Smooth muscle cell (in vitro differentiated cells): ENCODE data around the gene MAP3K12. TPM values are rescaled to one million over a fixed set of nuclear protein-coding genes. Genes with fewer than 3 reads are reported as not detected.
"Not testable (repeated sequence)": the region's sequence is repeated elsewhere in the genome, so short reads cannot be mapped to it uniquely, and the experiment has no call there.

Source experiments
- DNase-seq: peaks from one replicate; lab custom pipeline; 2025; ENCODE audit not compliant: unreplicated experiment; lab: John Stamatoyannopoulos, UW
- H2AFZ ChIP-seq: fragments of 200-600 bp; sonication (generic); 2 replicates; pipeline ENCODE4 v1.6.0; 2016; ENCODE audit warnings: antibody characterized with exemption, low read depth, mild to moderate bottlenecking
- H3F3A ChIP-seq: fragments of 200-600 bp; sonication (generic); 2 replicates; pipeline ENCODE4 v1.6.0; 2017; ENCODE audit warnings: antibody characterized with exemption, low read depth
- H3K27ac ChIP-seq: fragments of 200-600 bp; sonication (generic); 2 replicates; pipeline ENCODE4 v1.5.1; 2016; ENCODE audit warnings: low read depth, mild to moderate bottlenecking
- H3K27me3 ChIP-seq: fragments of 200-600 bp; sonication (generic); 2 replicates; pipeline ENCODE4 v1.6.1; 2016; ENCODE audit warnings: low read depth, mild to moderate bottlenecking
- H3K36me3 ChIP-seq: fragments of 200-600 bp; sonication (generic); 2 replicates; pipeline ENCODE4 v1.5.1; 2016; ENCODE audit warnings: low read depth
- H3K4me1 ChIP-seq: fragments of 200-600 bp; sonication (generic); 2 replicates; pipeline ENCODE4 v1.5.1; 2016; ENCODE audit warnings: low read depth
- H3K4me2 ChIP-seq: fragments of 200-600 bp; sonication (generic); 2 replicates; pipeline ENCODE4 v1.6.0; 2016; ENCODE audit warnings: mild to moderate bottlenecking
- H3K4me3 ChIP-seq: fragments of 200-600 bp; sonication (generic); 2 replicates; pipeline ENCODE4 v1.5.1; 2016; ENCODE audit warnings: mild to moderate bottlenecking
- H3K79me2 ChIP-seq: fragments of 200-600 bp; sonication (generic); 2 replicates; pipeline ENCODE4 v1.6.0; 2016; ENCODE audit warnings: low read depth, mild to moderate bottlenecking
- H3K9ac ChIP-seq: fragments of 200-600 bp; sonication (generic); 2 replicates; pipeline ENCODE4 v1.6.0; 2016; ENCODE audit warnings: low read depth
- H3K9me3 ChIP-seq: fragments of 200-600 bp; sonication (generic); replicated peaks from 2 replicates; pipeline ENCODE4 v1.5.1; 2016; ENCODE audit warnings: low read depth
- H4K20me1 ChIP-seq: fragments of 200-600 bp; sonication (generic); 2 replicates; pipeline ENCODE4 v1.6.0; 2016; ENCODE audit warnings: low read depth
- CTCF ChIP-seq: fragments of 200-600 bp; sonication (generic); IDR thresholded peaks from 2 replicates; pipeline ENCODE4 v1.5.1; 2017; ENCODE audit warnings: borderline replicate concordance, mild to moderate bottlenecking, antibody characterized with exemption; ENCODE audit not compliant: insufficient read depth, poor library complexity, severe bottlenecking
- WGBS: methylation state at CpG from one replicate; pipeline ENCODE4 v1.1.7; 2016; ENCODE audit warnings: low lambda C conversion rate; 5-methylcytosine and 5-hydroxymethylcytosine counted together
- polyA plus RNA-seq: library from polyadenylated mRNA; unstranded; fragments of >200 nt; fragmentation: Nextera tagmentation; extraction: Ambion mirVana; gene quantifications from 2 replicates; pipeline ENCODE4 v1.2.1, GENCODE V29; 2016
- total RNA-seq: library from RNA; depleted of rRNA; stranded (reverse); fragments of >200 nt; gene quantifications from 2 replicates; pipeline ENCODE4 v1.2.3, GENCODE V29; 2014

Gene MAP3K12
- total and polyA plus RNA-seq, 2 experiments from 2014 or later: 15.1 to 34.6 TPM

- H3F3A ChIP-seq: peaks cover 54% of the 10 kb centered on the region
- no peak overlapping the region for H3K9ac ChIP-seq
- WGBS: 94% methylated on average over 18 of the region's 18 CpGs
- H3K79me2 ChIP-seq: peaks cover 6% of the 10 kb centered on the region
- DNase-seq: no peak
- TF ChIP-seq CTCF: no peak
- H3K4me2 ChIP-seq: no peak overlapping the region
- H3K9me3 ChIP-seq: no peaks in the 10 kb centered on the region
- H3K36me3 ChIP-seq: no peaks in the 10 kb centered on the region
- no peak overlapping the region for H2AFZ ChIP-seq
- no peak overlapping the region for H3K4me3 ChIP-seq
- H3K27ac ChIP-seq: peak overlapping the region; percentile 10
- H3K27me3 ChIP-seq: no peaks in the 10 kb centered on the region
- H3K4me1 ChIP-seq: no peaks in the 10 kb centered on the region
- peaks cover 100% of the 10 kb centered on the region for H4K20me1 ChIP-seq
Observed at GRCh38 chr12:53482626-53483168, 16.6 kb downstream of the MAP3K12 start.

GRCh38 chr12:53481939-53482586 lies 17.2 kb downstream of the MAP3K12 start:
- no peaks in the 10 kb centered on the region for H3K36me3 ChIP-seq
- 83% methylated on average over 9 of the region's 9 CpGs for WGBS

GRCh38 chr12:53481458-53481857 lies 17.8 kb downstream of the MAP3K12 start:
- Histone ChIP-seq H4K20me1 (peaks cover 100% of the 10 kb centered on the region), H3F3A (peaks cover 64% of the 10 kb centered on the region), H3K79me2 (peaks cover 14% of the 10 kb centered on the region), H3K27ac (peak overlapping the region; percentile 17)
- not testable (repeated sequence) for DNase-seq, H3K27me3 ChIP-seq, H3K4me3 ChIP-seq, H3K4me2 ChIP-seq, H3K9ac ChIP-seq, H3K36me3 ChIP-seq, H2AFZ ChIP-seq, H3K9me3 ChIP-seq, H3K4me1 ChIP-seq
- 65% methylated on average over 6 of the region's 6 CpGs for WGBS

More at GRCh38 chr12:53481939-53482586, 17.2 kb downstream of the MAP3K12 start:
- Histone ChIP-seq H3K79me2 (peaks cover 8% of the 10 kb centered on the region), H3K4me1 (no peaks in the 10 kb centered on the region), H2AFZ (no peak overlapping the region), H3K9ac (no peak overlapping the region), H3K27ac (peak overlapping the region; percentile 17), H3K9me3 (no peaks in the 10 kb centered on the region), H3F3A (peaks cover 59% of the 10 kb centered on the region), H4K20me1 (peaks cover 100% of the 10 kb centered on the region), H3K4me3 (no peak overlapping the region), H3K4me2 (no peak overlapping the region), H3K27me3 (no peaks in the 10 kb centered on the region)
- TF ChIP-seq CTCF: no peak
- no peak for DNase-seq

- DNase-seq: no peak
- Histone ChIP-seq H4K20me1 (peaks cover 100% of the 10 kb centered on the region), H3K36me3 (peaks cover 10% of the 10 kb centered on the region), H3K27me3 (no peaks in the 10 kb centered on the region), H3K4me2 (no peak overlapping the region), H3K9me3 (no peaks in the 10 kb centered on the region), H3F3A (peaks cover 71% of the 10 kb centered on the region), H3K9ac (no peak overlapping the region), H3K4me1 (peaks cover 4% of the 10 kb centered on the region), H3K4me3 (no peak overlapping the region), H3K27ac (peak overlapping the region; percentile 63), H2AFZ (no peak overlapping the region), H3K79me2 (peaks cover 20% of the 10 kb centered on the region)
- TF ChIP-seq CTCF: no peak
- 83% methylated on average over 12 of the region's 12 CpGs for WGBS
Observed at GRCh38 chr12:53480491-53481442, 18.5 kb downstream of the MAP3K12 start.
